ENCODE data around the gene HTR7. TPM values are rescaled to one million over a fixed set of nuclear protein-coding genes. Genes with fewer than 3 reads are reported as not detected.

The HTR7 gene
- total RNA-seq, 4 donors from 2014 or later, result 0.29 to 1.5 (median 0.68) TPM

DNA sequence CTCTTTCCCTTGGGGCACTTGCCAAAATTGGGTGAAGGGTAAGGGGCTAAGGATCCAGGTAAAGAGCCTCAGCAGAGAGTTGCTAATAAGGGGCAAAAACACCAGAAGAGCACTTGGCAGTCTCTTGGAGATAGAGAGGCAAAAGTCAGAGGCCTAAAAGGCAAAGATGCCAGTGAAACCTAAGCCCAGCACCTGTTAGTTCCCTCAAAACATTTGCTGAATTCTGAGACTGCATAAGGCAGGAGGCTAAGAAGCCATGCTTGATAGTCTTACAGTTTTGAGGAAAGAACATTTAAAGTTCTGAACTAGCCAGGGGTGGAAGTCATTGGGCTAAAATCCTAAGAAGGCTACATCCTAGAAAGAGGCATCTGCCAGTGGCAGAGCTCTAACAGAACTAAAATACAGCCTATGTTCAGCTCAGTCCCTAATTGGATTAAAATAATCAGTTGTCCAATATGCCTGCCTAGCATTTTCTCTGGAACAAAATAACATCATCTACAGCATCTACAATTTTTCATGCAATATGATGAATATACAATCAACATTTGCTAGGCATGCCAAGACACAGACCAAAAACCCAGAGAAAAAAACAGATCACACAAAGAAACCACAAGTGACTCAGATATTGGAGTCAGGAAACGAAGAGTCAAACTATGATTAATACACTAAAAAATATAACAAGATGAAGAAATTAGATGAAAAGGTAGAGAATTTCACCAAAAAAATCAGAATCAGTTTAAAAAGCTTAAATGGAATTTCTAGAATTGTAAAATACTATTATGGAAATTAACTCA is 7.7 kb downstream of the HTR7 start:
- Histone ChIP-seq H3K27me3 (peaks cover 0 to 11% of the 10 kb centered on the region in 2 donors), H3K4me3 (no peak overlapping the region), H3K27ac (no peak overlapping the region), H3K9me3 (peaks cover 0 to 15% of the 10 kb centered on the region in 2 donors), H3K36me3 (no peaks in the 10 kb centered on the region), H3K4me1 (no peaks in the 10 kb centered on the region)
- no peak for DNase-seq
- TF ChIP-seq CTCF (IDR thresholded peaks at IDR 0.05), result no peak
- no peak for TF ChIP-seq POLR2A (IDR thresholded peaks at IDR 0.05)
- intact Hi-C loops (cut with DNase I; ENCODE audit: low total_unique reads), result no loop called here

GRCh38 chr10:90847436-90847835 is 10.4 kb downstream of the HTR7 start:
- Histone ChIP-seq H3K4me3 (no peak overlapping the region), H3K9me3 (peaks cover 0 to 15% of the 10 kb centered on the region in 2 donors), H3K27me3 (no peaks in the 10 kb centered on the region), H3K27ac (no peak overlapping the region), H3K4me1 (no peaks in the 10 kb centered on the region), H3K36me3 (no peaks in the 10 kb centered on the region)
- no peak for TF ChIP-seq CTCF (IDR thresholded peaks at IDR 0.05)
- TF ChIP-seq POLR2A (IDR thresholded peaks at IDR 0.05), result no peak
- DNase-seq, result no peak
- intact Hi-C loops (cut with DNase I; ENCODE audit: low total_unique reads), result no loop called here

DNA sequence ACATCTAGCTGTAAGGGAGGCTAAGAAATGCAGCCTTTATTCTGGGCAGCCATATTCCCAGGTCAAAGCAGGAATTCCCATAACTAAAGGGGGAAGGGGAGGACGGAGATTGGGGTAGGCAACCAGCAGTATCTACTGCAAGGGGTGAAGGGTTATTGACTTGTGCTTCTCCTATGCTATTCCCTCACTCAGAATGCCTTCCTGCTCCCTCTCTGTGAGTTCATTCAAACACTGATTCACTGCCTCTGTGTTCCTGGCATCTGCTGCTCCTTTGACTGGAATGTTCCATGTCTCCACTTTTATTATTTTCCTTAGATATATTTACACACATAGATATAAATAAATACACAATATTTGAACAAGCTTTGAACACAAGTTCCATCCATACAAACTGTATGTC is 11.1 kb downstream of the HTR7 start:
- H3K4me3 ChIP-seq, result no peak overlapping the region
- H3K27ac ChIP-seq, result no peak overlapping the region
- peaks cover 0 to 15% of the 10 kb centered on the region in 2 donors for H3K9me3 ChIP-seq
- TF ChIP-seq POLR2A (IDR thresholded peaks at IDR 0.05) (no peak), CTCF (IDR thresholded peaks at IDR 0.05) (no peak)
- intact Hi-C loops (cut with DNase I; ENCODE audit: low total_unique reads), result no loop called here
- H3K27me3 ChIP-seq, result no peaks in the 10 kb centered on the region
- no peak for DNase-seq
- no peaks in the 10 kb centered on the region for H3K36me3 ChIP-seq
- H3K4me1 ChIP-seq, result no peaks in the 10 kb centered on the region

DNA sequence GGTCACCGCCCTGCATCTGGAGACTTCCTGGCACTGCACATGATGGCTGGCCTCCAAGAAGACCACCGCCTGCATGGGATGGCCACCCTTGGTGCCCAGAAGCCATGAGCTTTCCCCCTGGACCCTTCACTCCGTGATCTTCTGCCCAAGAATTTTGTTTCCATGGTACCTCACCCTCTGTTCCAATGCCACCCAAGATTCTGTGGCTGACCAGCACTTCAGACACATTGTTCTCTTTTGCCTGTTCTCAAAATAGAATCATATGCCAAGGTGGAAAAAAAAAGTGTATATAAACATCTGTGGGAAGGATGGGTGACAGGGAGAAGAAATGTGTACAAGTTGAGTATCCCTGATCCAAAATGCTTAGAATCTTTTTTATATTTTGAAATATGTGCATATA is 12.1 kb downstream of the HTR7 start:
- Histone ChIP-seq H3K9me3 (peaks cover 0 to 7% of the 10 kb centered on the region in 2 donors), H3K4me1 (no peaks in the 10 kb centered on the region), H3K27me3 (no peaks in the 10 kb centered on the region), H3K4me3 (no peak overlapping the region), H3K36me3 (no peaks in the 10 kb centered on the region), H3K27ac (no peak overlapping the region)
- TF ChIP-seq CTCF (IDR thresholded peaks at IDR 0.05), result no peak
- intact Hi-C loops (cut with DNase I; ENCODE audit: low total_unique reads), result no loop called here
- DNase-seq, result no peak

GRCh38 chr10:90842725-90843124 is 15.1 kb downstream of the HTR7 start:
- no peak for DNase-seq
- Histone ChIP-seq H3K4me3 (no peak overlapping the region), H3K27me3 (no peaks in the 10 kb centered on the region), H3K9me3 (no peaks in the 10 kb centered on the region), H3K27ac (no peak overlapping the region), H3K4me1 (no peaks in the 10 kb centered on the region), H3K36me3 (no peaks in the 10 kb centered on the region)
- intact Hi-C loops (cut with DNase I; ENCODE audit: low total_unique reads), result no loop called here
- TF ChIP-seq CTCF (IDR thresholded peaks at IDR 0.05) (no peak), POLR2A (IDR thresholded peaks at IDR 0.05) (no peak)

Data from uterus (tissue), 4 donors.